ENCODE data around the gene HOXA11. TPM values are rescaled to one million over a fixed set of nuclear protein-coding genes. Genes with fewer than 3 reads are reported as not detected.

The HOXA11 gene
- total RNA-seq, 4 donors from 2014 or later, result 0.34 to 1.2 (median 0.95) TPM; not detected in 1

DNA sequence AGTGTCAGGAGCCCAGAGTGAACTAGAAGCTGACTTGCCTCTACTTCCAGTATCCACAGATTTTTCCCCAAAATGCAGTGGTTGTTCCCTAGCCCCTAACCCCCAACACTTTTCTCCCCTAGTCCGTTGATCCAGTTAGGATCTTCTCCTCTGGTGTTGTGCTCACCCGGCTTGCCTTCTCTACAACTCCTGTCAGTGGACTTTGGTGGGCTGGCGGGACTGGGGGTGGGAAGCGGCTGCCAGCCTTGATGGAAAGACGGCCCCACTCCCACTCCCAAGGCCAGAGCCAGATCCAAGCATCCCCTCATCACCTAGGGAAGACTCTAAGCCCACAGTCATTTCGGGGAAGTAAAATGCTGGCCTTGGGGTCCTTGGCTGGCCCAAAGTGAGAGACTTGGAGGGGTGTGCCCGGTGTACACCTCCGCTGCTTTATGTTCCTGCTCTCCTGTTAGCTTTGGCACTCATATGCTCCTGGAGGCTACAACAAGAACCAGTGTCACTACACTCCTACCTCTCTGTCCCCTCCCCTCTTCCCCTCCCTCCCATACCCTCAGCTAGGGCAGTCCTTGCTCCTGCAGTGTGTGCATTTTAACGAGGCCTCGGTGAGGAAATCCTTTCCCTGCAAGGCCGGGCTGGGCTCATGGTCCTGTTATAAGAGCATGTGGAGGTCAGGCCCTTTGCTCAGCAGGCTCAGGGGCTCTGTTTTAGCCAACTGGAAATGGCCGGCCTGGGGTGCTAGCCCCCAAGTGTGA is 10.0 kb downstream of the HOXA11 start:
- peak overlapping the region; percentile 94 for H3K27ac ChIP-seq

DNA sequence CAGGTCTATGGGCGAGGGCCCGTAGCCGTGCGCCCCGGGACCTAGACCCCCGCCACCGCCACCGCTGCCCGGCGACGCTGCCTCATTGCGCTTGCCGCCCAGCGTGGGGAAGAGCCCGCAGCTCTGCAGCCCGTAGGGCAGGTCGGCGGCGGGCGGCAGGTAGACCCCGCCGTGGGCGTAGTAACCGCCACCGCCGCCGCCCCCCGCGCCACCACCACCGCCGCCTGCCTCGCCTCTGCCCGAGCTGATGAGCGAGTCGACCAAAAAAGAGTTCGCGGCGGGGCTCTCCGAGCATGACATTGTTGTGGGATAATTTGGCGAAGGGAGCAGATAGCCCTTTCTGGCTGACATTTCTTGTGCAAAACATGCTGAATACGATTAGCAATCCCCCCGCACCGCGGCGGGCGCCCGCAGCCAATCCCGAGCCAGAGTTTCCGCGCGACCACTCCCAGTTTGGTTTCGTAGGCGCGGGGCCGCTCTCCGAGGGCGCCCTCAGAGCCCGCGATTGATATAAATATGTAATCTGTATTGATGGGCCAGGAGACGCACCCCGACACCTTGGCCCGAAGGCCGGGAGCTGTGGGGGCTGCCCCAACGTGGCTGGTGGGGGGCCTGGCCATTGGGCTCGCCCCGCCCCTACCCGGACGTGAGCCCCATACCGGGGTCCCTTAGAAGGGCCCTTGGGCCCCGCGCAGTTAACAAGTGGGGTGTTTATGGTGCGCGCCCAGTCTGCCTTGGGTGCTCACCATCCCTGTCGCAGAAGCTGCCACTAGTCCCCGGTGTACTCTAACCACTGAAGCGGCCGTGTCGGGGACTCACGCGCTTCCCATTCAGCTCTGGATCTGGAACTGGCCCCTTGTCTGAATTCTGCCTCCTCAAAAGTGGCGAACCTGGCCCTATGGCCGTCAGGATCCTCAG is 10.8 kb downstream of the HOXA11 start, which contains the start of gene HOXA10:
Gene HOXA10, minus strand, starts transcription at position 365 of the 918 bp plus-strand sequence. Its CDS starts 14 bp downstream, at position 351.
- Histone ChIP-seq H3K27me3 (peaks cover 8% of the 10 kb centered on the region), H3K27ac (peak within 1 kb of the TSS; percentile 94), H3K4me1 (peaks cover 64% of the 10 kb centered on the region), H3K4me3 (peak within 1 kb of the TSS; percentile 84), H3K9me3 (no peaks in the 10 kb centered on the region), H3K36me3 (no peaks in the 10 kb centered on the region)
- DNase-seq (ENCODE audit: low spot score in 2 of 2), result peak; percentile 81 to 85
- TF ChIP-seq POLR2AphosphoS5 (IDR thresholded peaks at IDR 0.05), result no peak
- TF ChIP-seq POLR2A (IDR thresholded peaks at IDR 0.05), result peak in 1 of 2 donors; percentile 39
- 37% methylated on average over 13 of the region's 82 CpGs for WGBS

More for the DNA sequence above, 10.0 kb downstream of the HOXA11 start:
- Histone ChIP-seq H3K9me3 (no peaks in the 10 kb centered on the region), H3K4me3 (peak overlapping the region; percentile 84), H3K36me3 (no peaks in the 10 kb centered on the region), H3K4me1 (peaks cover 64% of the 10 kb centered on the region), H3K27me3 (peaks cover 5% of the 10 kb centered on the region)
- DNase-seq (ENCODE audit: low spot score in 2 of 2), result peak; percentile 74 to 79
- no peak for TF ChIP-seq POLR2AphosphoS5 (IDR thresholded peaks at IDR 0.05)
- no peak for TF ChIP-seq POLR2A (IDR thresholded peaks at IDR 0.05)
- TF ChIP-seq, protein P1, sequence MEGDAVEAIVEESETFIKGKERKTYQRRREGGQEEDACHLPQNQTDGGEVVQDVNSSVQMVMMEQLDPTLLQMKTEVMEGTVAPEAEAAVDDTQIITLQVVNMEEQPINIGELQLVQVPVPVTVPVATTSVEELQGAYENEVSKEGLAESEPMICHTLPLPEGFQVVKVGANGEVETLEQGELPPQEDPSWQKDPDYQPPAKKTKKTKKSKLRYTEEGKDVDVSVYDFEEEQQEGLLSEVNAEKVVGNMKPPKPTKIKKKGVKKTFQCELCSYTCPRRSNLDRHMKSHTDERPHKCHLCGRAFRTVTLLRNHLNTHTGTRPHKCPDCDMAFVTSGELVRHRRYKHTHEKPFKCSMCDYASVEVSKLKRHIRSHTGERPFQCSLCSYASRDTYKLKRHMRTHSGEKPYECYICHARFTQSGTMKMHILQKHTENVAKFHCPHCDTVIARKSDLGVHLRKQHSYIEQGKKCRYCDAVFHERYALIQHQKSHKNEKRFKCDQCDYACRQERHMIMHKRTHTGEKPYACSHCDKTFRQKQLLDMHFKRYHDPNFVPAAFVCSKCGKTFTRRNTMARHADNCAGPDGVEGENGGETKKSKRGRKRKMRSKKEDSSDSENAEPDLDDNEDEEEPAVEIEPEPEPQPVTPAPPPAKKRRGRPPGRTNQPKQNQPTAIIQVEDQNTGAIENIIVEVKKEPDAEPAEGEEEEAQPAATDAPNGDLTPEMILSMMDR (IDR thresholded peaks at IDR 0.05), result no peak
- WGBS, result 62% methylated on average over 12 of the region's 12 CpGs

DNA sequence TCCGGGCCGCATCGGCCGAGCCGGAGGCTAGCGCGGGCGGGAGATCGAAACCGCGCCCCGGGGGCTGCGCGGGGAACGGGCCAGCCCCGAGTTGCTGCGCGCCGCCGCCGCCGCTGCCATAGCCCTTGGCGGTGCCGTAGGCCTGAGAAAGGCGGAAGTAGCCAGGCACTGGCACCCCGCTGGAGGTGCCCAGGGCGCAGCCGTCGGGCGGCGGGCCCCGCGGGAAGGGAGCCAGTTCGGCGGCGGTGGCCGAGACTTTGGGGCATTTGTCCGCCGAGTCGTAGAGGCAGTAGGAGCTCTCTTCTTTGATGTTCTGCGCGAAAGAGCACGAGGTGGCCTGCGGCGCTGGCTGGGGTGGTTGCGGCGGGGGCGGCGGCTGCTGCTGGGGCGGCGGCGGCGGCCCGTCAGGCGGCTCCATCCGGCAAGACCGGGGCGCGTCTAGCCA is 11.5 kb downstream of the HOXA11 start:
- H3K27ac ChIP-seq, result peak overlapping the region; percentile 94

DNA sequence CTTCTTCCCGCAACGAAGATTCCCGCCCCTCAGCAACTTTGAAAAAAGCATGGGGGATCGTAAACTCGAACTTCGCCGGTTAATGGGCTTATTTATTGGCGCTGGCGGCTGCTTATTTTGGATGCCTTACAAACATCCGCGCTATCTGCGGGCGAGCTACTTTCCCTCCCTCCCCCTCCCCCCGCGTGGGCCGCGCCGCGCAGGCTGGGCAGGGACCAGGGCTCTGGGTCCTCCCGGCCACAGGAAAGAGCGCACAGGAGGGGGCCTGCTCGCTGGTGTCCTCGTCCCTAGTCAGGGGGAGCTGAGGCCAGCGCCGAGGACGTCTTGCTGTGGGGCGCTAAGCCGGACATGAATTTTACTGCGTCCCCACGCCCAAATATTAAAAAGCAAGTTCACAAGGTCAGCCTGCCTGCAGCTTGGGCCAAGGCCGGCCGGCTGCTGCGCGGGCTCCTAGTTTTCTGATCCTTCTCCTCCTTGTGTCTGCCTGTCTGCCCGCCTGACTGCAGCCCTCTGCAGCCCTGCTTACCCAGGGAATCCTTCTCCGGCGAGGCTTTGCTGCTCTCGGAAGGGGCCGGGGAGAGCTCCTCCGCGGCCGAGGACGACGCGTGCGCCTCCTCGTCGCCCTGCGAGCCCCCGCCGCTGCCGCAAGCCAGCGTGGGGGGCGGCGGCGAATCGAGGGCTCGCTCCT is 12.1 kb downstream of the HOXA11 start:
- H3K27ac ChIP-seq, result peak overlapping the region; percentile 94
- H3K4me1 ChIP-seq, result peaks cover 76% of the 10 kb centered on the region
- TF ChIP-seq, protein P1 (IDR thresholded peaks at IDR 0.05), result no peak
- TF ChIP-seq EP300 (IDR thresholded peaks at IDR 0.05), result no peak
- no peak for TF ChIP-seq POLR2A (IDR thresholded peaks at IDR 0.05)
- TF ChIP-seq POLR2AphosphoS5 (IDR thresholded peaks at IDR 0.05), result no peak
- 4% methylated on average over 21 of the region's 58 CpGs for WGBS
- peaks cover 11% of the 10 kb centered on the region for H3K27me3 ChIP-seq
- peak overlapping the region; percentile 84 for H3K4me3 ChIP-seq
- H3K9me3 ChIP-seq, result no peaks in the 10 kb centered on the region
- no peaks in the 10 kb centered on the region for H3K36me3 ChIP-seq
- peak; percentile 85 to 89 for DNase-seq (ENCODE audit: low spot score in 2 of 2)

More for the DNA sequence above, 11.5 kb downstream of the HOXA11 start:
- peaks cover 71% of the 10 kb centered on the region for H3K4me1 ChIP-seq
- no peaks in the 10 kb centered on the region for H3K9me3 ChIP-seq
- peaks cover 11% of the 10 kb centered on the region for H3K27me3 ChIP-seq
- peak overlapping the region; percentile 84 for H3K4me3 ChIP-seq
- no peak for TF ChIP-seq EP300 (IDR thresholded peaks at IDR 0.05)
- TF ChIP-seq POLR2AphosphoS5 (IDR thresholded peaks at IDR 0.05), result no peak
- no peak for TF ChIP-seq POLR2A (IDR thresholded peaks at IDR 0.05)
- TF ChIP-seq, protein P1 (IDR thresholded peaks at IDR 0.05), result no peak
- no peaks in the 10 kb centered on the region for H3K36me3 ChIP-seq
- WGBS, result no CpG with 5 or more reads among the region's 59 CpGs
- DNase-seq (ENCODE audit: low spot score in 2 of 2), result peak; percentile 72 to 73

DNA sequence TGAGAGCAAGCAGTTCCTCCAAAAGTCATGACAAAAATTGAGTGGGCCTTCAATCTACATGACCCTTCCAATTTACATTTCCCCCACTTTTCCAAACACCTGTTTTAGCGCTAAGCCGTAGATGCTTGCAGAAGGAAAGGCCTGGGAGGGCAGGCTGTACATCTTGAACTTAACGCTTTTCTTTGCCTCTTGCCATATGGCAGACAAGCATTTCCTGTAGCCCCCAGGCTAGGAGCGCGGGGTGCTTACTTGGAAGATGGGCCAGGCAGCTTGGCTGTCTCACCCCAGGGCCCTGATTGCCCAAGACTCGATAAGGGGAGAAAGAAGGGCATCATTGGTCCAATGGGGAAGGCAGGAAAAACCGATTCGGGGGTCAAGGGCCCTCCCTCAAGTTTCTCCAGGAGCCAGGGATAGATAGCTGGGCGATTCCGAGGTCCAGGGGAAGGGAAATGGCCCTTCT is 12.7 kb downstream of the HOXA11 start:
- no peak for TF ChIP-seq POLR2AphosphoS5 (IDR thresholded peaks at IDR 0.05)
- TF ChIP-seq POLR2A (IDR thresholded peaks at IDR 0.05), result no peak
- TF ChIP-seq EP300 (IDR thresholded peaks at IDR 0.05), result no peak
- TF ChIP-seq, protein P1 (IDR thresholded peaks at IDR 0.05), result no peak
- Histone ChIP-seq H3K4me1 (peaks cover 82% of the 10 kb centered on the region), H3K4me3 (peak overlapping the region; percentile 84)

More for the DNA sequence above, 12.7 kb downstream of the HOXA11 start:
- Histone ChIP-seq H3K27me3 (peaks cover 13% of the 10 kb centered on the region), H3K36me3 (no peaks in the 10 kb centered on the region), H3K27ac (peak overlapping the region; percentile 94), H3K9me3 (no peaks in the 10 kb centered on the region)
- 25% methylated on average over 10 of the region's 10 CpGs for WGBS
- peak; percentile 74 to 79 for DNase-seq (ENCODE audit: low spot score in 2 of 2)
